Lower leg skin (tissue), 3 donors: Measurements from ENCODE around the gene CRKL.

Experiments
- CTCF ChIP-seq, 3 donors: fragments of 450-650 bp; IDR thresholded peaks; one replicate each; pipeline ENCODE4 v1.5.1; 2016; ENCODE audit warnings: antibody characterized with exemption in 3 of 3, mild to moderate bottlenecking in 3 of 3, moderate library complexity in 2 of 3
- POLR2A ChIP-seq, 2 donors: fragments of 450-650 bp; IDR thresholded peaks; one replicate each; pipeline ENCODE4 v1.6.1; 2016 to 2017; ENCODE audit warnings: antibody characterized with exemption in 2 of 2, mild to moderate bottlenecking in 1 of 2, moderate library complexity in 1 of 2

GRCh38 chr22:20996031-20996410 lies 78.8 kb downstream of the CRKL start:
- no peak for TF ChIP-seq CTCF (IDR thresholded peaks at IDR 0.05)
- no peak for TF ChIP-seq POLR2A (IDR thresholded peaks at IDR 0.05)
